Cardiac muscle cell (in vitro differentiated cells and primary cell): ENCODE data around the gene NPY2R. TPM values are rescaled to one million over a fixed set of nuclear protein-coding genes. Genes with fewer than 3 reads are reported as not detected.

Experiments
- DNase-seq, 2 donors: peaks; one replicate each; pipeline versions ENCODE4 v3.0.0 to v3.0.0-alpha.2; 2010 to 2017; ENCODE audit warnings: low read depth in 1 of 2, low spot score in 1 of 2
- H3K27ac ChIP-seq: fragments of 200-600 bp; sonication (generic); 2 replicates; pipeline ENCODE4 v1.5.1; 2016
- H3K27me3 ChIP-seq: fragments of 200-600 bp; sonication (generic); 2 replicates; pipeline ENCODE4 v1.6.0; 2016; ENCODE audit warnings: control low read depth
- H3K36me3 ChIP-seq: fragments of 200-600 bp; sonication (generic); 2 replicates; pipeline ENCODE4 v1.5.1; 2016; ENCODE audit warnings: control low read depth
- H3K4me1 ChIP-seq: fragments of 200-600 bp; sonication (generic); 2 replicates; pipeline ENCODE4 v1.8.1; 2017; ENCODE audit warnings: low read depth, mild to moderate bottlenecking, mixed run types
- H3K4me3 ChIP-seq: fragments of 200-600 bp; sonication (generic); 2 replicates; pipeline ENCODE4 v1.5.1; 2016; ENCODE audit warnings: mild to moderate bottlenecking
- H3K9me3 ChIP-seq: fragments of 200-600 bp; sonication (generic); 2 replicates; pipeline ENCODE4 v1.5.1; 2017; ENCODE audit warnings: low read depth, mild to moderate bottlenecking, control low read depth
- CTCF ChIP-seq: IDR thresholded peaks from 2 replicates; pipeline ENCODE4 v1.5.1; 2012; ENCODE audit warnings: low read depth, mild to moderate bottlenecking, low read length
- polyA plus RNA-seq: library from polyadenylated mRNA; unstranded; fragments of >200 nt; fragmentation: Nextera tagmentation; extraction: Ambion mirVana; gene quantifications from 2 replicates; pipeline ENCODE4 v1.2.1, GENCODE V29; 2016
- total RNA-seq: library from RNA; depleted of rRNA; stranded (reverse); fragments of >200 nt; gene quantifications from 2 replicates; pipeline ENCODE4 v1.2.3, GENCODE V29; 2016

Gene NPY2R
- total and polyA plus RNA-seq, 2 experiments from 2014 or later: not detected

GRCh38 chr4:155237567-155237966, 29.1 kb downstream of the NPY2R start:
- DNase-seq: no peak
- H3K27ac ChIP-seq: no peak overlapping the region
- H3K9me3 ChIP-seq: no peaks in the 10 kb centered on the region
- no peak for TF ChIP-seq CTCF
- no peaks in the 10 kb centered on the region for H3K27me3 ChIP-seq
- no peaks in the 10 kb centered on the region for H3K4me1 ChIP-seq
- no peaks in the 10 kb centered on the region for H3K36me3 ChIP-seq
- no peak overlapping the region for H3K4me3 ChIP-seq

GRCh38 chr4:155241225-155241624, 32.8 kb downstream of the NPY2R start:
- no peak for TF ChIP-seq CTCF
- Histone ChIP-seq H3K27ac (no peak overlapping the region), H3K4me1 (no peaks in the 10 kb centered on the region)

GRCh38 chr4:155241664-155242063, 33.2 kb downstream of the NPY2R start:
- Histone ChIP-seq H3K36me3 (no peaks in the 10 kb centered on the region), H3K9me3 (no peaks in the 10 kb centered on the region), H3K4me1 (no peaks in the 10 kb centered on the region), H3K4me3 (no peak overlapping the region), H3K27ac (no peak overlapping the region), H3K27me3 (no peaks in the 10 kb centered on the region)
- TF ChIP-seq CTCF: no peak
- no peak for DNase-seq

More at GRCh38 chr4:155241225-155241624, 32.8 kb downstream of the NPY2R start:
- Histone ChIP-seq H3K4me3 (no peak overlapping the region), H3K27me3 (no peaks in the 10 kb centered on the region), H3K9me3 (no peaks in the 10 kb centered on the region), H3K36me3 (no peaks in the 10 kb centered on the region)
- DNase-seq: no peak

- no peak overlapping the region for H3K27ac ChIP-seq
- H3K9me3 ChIP-seq: no peaks in the 10 kb centered on the region
- DNase-seq: no peak
- no peak overlapping the region for H3K4me3 ChIP-seq
- no peaks in the 10 kb centered on the region for H3K27me3 ChIP-seq
- H3K4me1 ChIP-seq: no peaks in the 10 kb centered on the region
- H3K36me3 ChIP-seq: no peaks in the 10 kb centered on the region
- no peak for TF ChIP-seq CTCF
Measured at GRCh38 chr4:155245105-155245504, 36.7 kb downstream of the NPY2R start.

GRCh38 chr4:155248002-155248896, 39.8 kb downstream of the NPY2R start:
- no peak overlapping the region for H3K4me3 ChIP-seq
- H3K36me3 ChIP-seq: no peaks in the 10 kb centered on the region
- H3K27ac ChIP-seq: no peak overlapping the region
- H3K4me1 ChIP-seq: no peaks in the 10 kb centered on the region
- no peaks in the 10 kb centered on the region for H3K27me3 ChIP-seq
- no peak for TF ChIP-seq CTCF
- H3K9me3 ChIP-seq: no peaks in the 10 kb centered on the region
- no peak for DNase-seq
